ENCODE data around the gene SULT1A2. TPM values are rescaled to one million over a fixed set of nuclear protein-coding genes. Genes with fewer than 3 reads are reported as not detected.
"Not testable (repeated sequence)": the region's sequence is repeated elsewhere in the genome, so short reads cannot be mapped to it uniquely, and the experiment has no call there.

Gene SULT1A2
- not detected in 2 replicates for total RNA-seq (2012; rRNA removed)

DNA sequence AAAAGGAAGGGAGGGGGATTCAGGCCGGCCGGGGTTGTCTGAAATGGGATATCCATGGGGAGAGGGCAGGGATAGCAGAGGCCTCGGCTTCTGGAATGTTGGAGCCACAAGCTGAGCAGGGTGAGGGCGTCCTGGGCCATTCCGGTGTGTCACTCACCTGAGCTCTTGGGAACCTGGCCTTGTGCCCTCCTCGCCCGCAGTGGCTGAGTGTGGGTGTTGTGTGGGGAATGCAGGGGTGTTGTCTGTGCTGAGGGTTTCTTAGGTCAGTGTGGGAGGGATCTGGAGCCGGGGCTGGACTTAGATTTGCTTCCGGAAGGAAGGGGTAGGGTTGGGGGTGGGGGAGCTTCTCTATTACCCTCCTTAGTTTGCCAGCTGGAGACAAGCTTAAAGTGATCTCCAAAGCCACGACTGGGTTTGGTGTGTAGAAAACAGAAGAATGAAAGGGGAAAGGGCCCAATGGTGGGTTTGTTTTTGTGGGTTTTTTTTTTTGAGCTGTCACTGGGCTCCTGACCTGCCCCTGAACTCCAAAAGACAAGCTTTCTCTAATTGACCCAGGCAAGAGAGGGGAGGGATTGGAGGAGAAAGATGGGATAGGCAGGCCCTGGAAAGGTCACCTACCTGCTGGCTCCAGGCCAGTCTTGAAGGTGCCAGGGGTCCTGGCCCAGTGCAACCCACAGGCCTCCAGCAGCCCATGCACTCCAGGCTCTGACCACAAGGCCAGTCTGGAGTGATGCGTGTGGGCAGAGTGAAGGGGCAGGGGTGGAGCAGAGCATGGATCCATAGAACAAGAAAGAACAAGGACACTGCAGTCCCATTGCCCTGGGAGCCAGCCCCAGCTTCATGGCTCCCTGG is at the start of gene SULT1A2:
Gene SULT1A2 (minus strand): TSS at position 211 of the 852 bp plus-strand sequence. CDS start 1,120 bp downstream, outside the sequence.
- H3K27me3 ChIP-seq (ENCODE audit: control insufficient read depth, insufficient read depth, low read length) = peaks cover 7% of the 10 kb centered on the region
- H3K36me3 ChIP-seq (ENCODE audit: insufficient read depth, low read length) = no peaks in the 10 kb centered on the region
- no peak within 1 kb of the TSS for H3K4me3 ChIP-seq (ENCODE audit: low read length)
- H3K9me3 ChIP-seq (replicated peaks; ENCODE audit: low read length) = no peaks in the 10 kb centered on the region
- H3K4me2 ChIP-seq (ENCODE audit: low read length) = no peak within 1 kb of the TSS
- H3K9ac ChIP-seq (ENCODE audit: low read depth, low read length) = no peak within 1 kb of the TSS
- no peaks in the 10 kb centered on the region for H3K4me1 ChIP-seq (ENCODE audit: control insufficient read depth, insufficient read depth, low read length)

DNA sequence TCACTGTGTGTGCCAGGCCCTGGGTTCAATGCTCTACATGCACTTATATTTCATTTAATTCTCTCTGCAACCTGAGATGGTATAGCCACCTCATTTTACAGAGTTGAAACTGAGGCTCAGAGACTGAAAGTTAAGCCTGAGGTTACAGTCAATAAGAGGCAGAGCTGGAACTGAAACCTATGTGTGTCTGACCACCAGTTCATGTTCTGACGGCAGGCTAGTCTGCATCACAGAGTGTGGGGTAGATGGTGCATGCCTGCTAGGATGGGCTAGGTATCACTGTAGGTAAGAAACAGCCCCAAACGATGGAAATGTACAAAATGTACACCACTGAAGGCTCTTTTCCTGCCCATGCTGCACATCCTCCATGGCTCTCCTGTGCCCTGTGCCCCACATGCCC is 43.1 kb upstream of the SULT1A2 start:
- H3K36me3 ChIP-seq (ENCODE audit: insufficient read depth, low read length); H3K9ac ChIP-seq (ENCODE audit: low read depth, low read length); H3K4me2 ChIP-seq (ENCODE audit: low read length); H3K27me3 ChIP-seq (ENCODE audit: control insufficient read depth, insufficient read depth, low read length); H3K4me1 ChIP-seq (ENCODE audit: control insufficient read depth, insufficient read depth, low read length); H3K9me3 ChIP-seq (replicated peaks; ENCODE audit: low read length); H3K4me3 ChIP-seq (ENCODE audit: low read length): not testable (repeated sequence)

DNA sequence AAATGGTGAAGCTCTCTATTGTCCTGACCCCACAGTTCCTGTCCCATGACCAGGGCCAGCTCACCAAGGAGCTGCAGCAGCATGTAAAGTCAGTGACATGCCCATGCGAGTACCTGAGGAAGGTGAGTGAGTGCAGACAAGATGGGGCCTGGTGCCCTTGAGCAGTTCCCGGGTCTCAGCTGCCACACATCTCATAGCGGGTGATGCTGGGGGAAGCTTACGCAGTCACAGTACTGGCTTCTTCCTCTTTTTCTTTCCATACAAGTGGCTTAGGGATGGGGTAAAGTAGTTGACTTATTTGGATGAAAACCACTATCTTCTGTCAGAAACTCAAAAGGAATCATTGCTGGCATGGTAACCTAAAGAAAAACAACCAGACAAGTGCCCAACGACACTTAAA is 41.5 kb upstream of the SULT1A2 start:
- H3K9ac ChIP-seq (ENCODE audit: low read depth, low read length); H3K9me3 ChIP-seq (replicated peaks; ENCODE audit: low read length); H3K4me2 ChIP-seq (ENCODE audit: low read length); H3K27me3 ChIP-seq (ENCODE audit: control insufficient read depth, insufficient read depth, low read length); H3K36me3 ChIP-seq (ENCODE audit: insufficient read depth, low read length); H3K4me3 ChIP-seq (ENCODE audit: low read length); H3K4me1 ChIP-seq (ENCODE audit: control insufficient read depth, insufficient read depth, low read length): not testable (repeated sequence)

DNA sequence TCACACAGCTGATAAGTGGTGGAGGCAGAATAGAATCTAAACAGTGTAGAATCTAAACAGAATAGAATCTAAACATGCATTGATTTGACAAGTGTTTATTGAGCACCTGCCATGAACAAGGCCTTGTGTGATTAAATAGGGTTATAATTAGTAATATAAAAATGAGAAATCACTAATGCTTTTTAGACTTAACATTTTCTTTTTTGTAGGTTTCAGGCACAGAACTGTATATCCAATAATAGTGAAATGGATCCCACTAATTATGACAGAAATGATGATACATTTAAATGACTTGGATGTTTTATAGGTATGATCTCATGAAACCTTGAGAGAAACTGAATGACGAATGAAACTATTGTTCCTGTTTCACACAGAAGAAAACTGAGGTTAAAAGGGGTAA is 40.9 kb upstream of the SULT1A2 start, which contains the start of gene NPIPB8:
Gene NPIPB8 (plus strand): TSS at position 301 of the 400 bp plus-strand sequence. CDS start 296 bp downstream, outside the sequence.
- H3K27me3 ChIP-seq (ENCODE audit: control insufficient read depth, insufficient read depth, low read length); H3K9me3 ChIP-seq (replicated peaks; ENCODE audit: low read length); H3K4me1 ChIP-seq (ENCODE audit: control insufficient read depth, insufficient read depth, low read length); H3K4me2 ChIP-seq (ENCODE audit: low read length); H3K36me3 ChIP-seq (ENCODE audit: insufficient read depth, low read length); H3K9ac ChIP-seq (ENCODE audit: low read depth, low read length); H3K4me3 ChIP-seq (ENCODE audit: low read length): not testable (repeated sequence)

DNA sequence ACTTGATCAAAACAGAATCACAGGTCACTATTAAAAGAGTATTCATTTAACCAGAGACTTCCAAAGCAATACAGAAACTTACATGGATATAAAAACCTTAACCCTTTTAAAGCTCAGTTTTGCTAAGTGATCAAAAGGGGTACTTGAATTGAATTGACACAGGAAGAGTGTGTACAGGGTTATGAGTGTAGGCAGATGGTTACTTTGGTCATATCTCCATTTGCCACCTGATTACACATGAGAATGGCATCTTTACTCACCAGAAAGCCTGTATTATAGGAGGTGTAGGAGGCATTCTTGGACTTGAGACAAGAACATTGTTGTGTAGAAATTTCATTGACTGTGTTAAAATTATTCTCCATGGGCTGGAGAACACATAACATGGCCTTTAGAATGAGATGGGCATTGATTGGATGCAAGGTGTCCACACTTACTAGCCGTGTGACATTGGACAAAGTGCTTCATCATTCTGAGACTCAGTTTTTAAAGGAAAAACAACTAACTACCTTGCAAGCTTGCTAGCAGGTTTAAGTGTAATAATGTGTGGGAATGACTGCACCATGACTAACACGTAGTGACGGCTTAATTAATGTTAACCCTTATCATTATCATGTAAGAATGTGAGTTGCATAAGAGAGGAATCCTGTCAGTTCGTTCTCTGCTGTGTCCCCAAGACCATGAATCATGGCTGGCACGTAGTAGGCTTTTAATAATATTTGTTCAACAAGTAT is 39.4 kb upstream of the SULT1A2 start:
- H3K9me3 ChIP-seq (replicated peaks; ENCODE audit: low read length); H3K36me3 ChIP-seq (ENCODE audit: insufficient read depth, low read length); H3K27me3 ChIP-seq (ENCODE audit: control insufficient read depth, insufficient read depth, low read length); H3K4me3 ChIP-seq (ENCODE audit: low read length); H3K4me1 ChIP-seq (ENCODE audit: control insufficient read depth, insufficient read depth, low read length): not testable (repeated sequence)
- Histone ChIP-seq H3K9ac (ENCODE audit: low read depth, low read length) (peak overlapping the region; percentile 2), H3K4me2 (ENCODE audit: low read length) (peak overlapping the region; percentile 45)

- H3K4me2 ChIP-seq (ENCODE audit: low read length); H3K9me3 ChIP-seq (replicated peaks; ENCODE audit: low read length); H3K4me3 ChIP-seq (ENCODE audit: low read length); H3K27me3 ChIP-seq (ENCODE audit: control insufficient read depth, insufficient read depth, low read length); H3K4me1 ChIP-seq (ENCODE audit: control insufficient read depth, insufficient read depth, low read length); H3K36me3 ChIP-seq (ENCODE audit: insufficient read depth, low read length); H3K9ac ChIP-seq (ENCODE audit: low read depth, low read length): not testable (repeated sequence)
Observed at GRCh38 chr16:28630905-28631304, 34.1 kb upstream of the SULT1A2 start.

GRCh38 chr16:28623172-28623711 is 26.4 kb upstream of the SULT1A2 start:
- Histone ChIP-seq H3K9me3 (replicated peaks; ENCODE audit: low read length) (no peaks in the 10 kb centered on the region), H3K27me3 (ENCODE audit: control insufficient read depth, insufficient read depth, low read length) (no peaks in the 10 kb centered on the region), H3K9ac (ENCODE audit: low read depth, low read length) (no peak overlapping the region), H3K4me3 (ENCODE audit: low read length) (peak overlapping the region; percentile 63), H3K4me2 (ENCODE audit: low read length) (peak overlapping the region; percentile 77), H3K36me3 (ENCODE audit: insufficient read depth, low read length) (no peaks in the 10 kb centered on the region), H3K4me1 (ENCODE audit: control insufficient read depth, insufficient read depth, low read length) (no peaks in the 10 kb centered on the region)

- not testable (repeated sequence) for H3K27me3 ChIP-seq (ENCODE audit: control insufficient read depth, insufficient read depth, low read length); H3K9ac ChIP-seq (ENCODE audit: low read depth, low read length); H3K4me1 ChIP-seq (ENCODE audit: control insufficient read depth, insufficient read depth, low read length); H3K9me3 ChIP-seq (replicated peaks; ENCODE audit: low read length); H3K36me3 ChIP-seq (ENCODE audit: insufficient read depth, low read length); H3K4me3 ChIP-seq (ENCODE audit: low read length)
- peak overlapping the region; percentile 77 for H3K4me2 ChIP-seq (ENCODE audit: low read length)
Observed at GRCh38 chr16:28622532-28623171, 25.8 kb upstream of the SULT1A2 start.

DNA sequence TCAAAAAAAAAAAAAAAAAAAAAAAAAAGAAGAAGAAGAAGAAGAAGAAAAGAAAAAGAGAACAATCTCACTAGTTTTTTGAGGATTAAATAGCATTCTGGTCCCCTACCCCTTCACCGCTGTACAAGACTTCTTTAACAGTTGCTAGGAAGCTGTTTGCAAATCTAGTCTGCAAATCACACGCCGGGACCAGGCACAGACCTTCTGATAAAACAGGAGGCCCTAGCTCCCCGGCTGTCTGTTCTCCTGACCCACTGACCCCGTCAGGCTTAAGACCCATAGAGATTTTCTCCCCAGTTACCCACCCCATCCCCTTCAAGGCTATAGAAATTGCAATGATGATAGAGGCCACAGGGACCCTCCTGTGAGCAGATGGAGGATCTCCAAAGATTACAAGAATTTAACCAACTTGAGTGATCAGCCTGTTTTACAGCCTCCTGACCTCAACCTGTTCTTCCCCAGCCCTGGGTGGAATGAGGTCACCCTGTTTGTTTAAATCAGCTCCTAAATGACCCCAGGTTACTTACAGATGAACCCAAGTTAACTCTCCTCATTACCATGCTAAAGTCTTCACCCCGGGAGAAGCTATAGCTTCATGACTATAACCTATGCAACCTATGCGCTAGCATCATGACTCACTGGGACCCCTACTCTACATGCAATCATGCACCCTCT is 24.8 kb upstream of the SULT1A2 start:
- Histone ChIP-seq H3K4me2 (ENCODE audit: low read length) (no peak overlapping the region), H3K36me3 (ENCODE audit: insufficient read depth, low read length) (no peaks in the 10 kb centered on the region), H3K9me3 (replicated peaks; ENCODE audit: low read length) (no peaks in the 10 kb centered on the region), H3K9ac (ENCODE audit: low read depth, low read length) (no peak overlapping the region), H3K27me3 (ENCODE audit: control insufficient read depth, insufficient read depth, low read length) (no peaks in the 10 kb centered on the region), H3K4me3 (ENCODE audit: low read length) (no peak overlapping the region), H3K4me1 (ENCODE audit: control insufficient read depth, insufficient read depth, low read length) (no peaks in the 10 kb centered on the region)

DNA sequence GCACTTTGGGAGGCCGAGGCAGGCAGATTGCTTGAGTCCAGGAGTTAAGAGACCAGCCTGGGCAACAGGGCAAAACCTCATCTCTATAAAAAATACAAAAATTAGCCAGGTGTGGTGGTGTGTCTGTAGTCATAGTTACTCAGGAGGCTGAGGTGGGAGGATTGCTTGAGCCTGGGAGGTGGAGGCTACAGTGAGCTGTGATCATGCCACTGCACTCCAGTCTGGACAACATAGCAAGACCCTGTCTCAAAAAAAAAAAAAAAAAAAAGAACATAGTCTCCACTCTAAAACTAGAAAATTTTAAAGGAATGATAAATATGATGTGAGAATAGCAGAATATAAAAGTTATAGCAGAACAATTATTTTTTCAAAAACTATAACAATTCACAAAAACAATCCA is 23.5 kb upstream of the SULT1A2 start:
- not testable (repeated sequence) for H3K36me3 ChIP-seq (ENCODE audit: insufficient read depth, low read length); H3K9ac ChIP-seq (ENCODE audit: low read depth, low read length); H3K9me3 ChIP-seq (replicated peaks; ENCODE audit: low read length); H3K27me3 ChIP-seq (ENCODE audit: control insufficient read depth, insufficient read depth, low read length); H3K4me3 ChIP-seq (ENCODE audit: low read length); H3K4me2 ChIP-seq (ENCODE audit: low read length); H3K4me1 ChIP-seq (ENCODE audit: control insufficient read depth, insufficient read depth, low read length)

DNA sequence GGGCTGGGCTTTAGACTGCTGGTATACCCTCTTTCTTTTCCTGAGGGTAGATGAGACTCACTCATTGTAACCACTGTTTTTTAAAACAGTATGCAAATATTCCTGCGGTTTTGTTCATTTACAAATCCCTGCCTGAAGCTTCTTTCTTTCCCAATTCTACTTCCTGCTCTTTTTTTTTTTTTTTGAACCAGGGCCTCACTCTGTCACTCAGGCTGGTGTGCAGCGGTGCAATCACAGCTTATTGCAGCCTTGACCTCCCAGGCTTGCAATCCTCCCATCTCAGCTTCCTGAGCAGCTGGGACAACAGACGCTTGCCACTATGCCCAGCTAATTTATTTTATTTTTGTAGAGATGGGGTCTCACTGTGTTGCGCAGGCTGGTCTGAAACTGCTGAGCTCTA is 21.0 kb upstream of the SULT1A2 start:
- Histone ChIP-seq H3K9me3 (replicated peaks; ENCODE audit: low read length) (no peaks in the 10 kb centered on the region), H3K4me1 (ENCODE audit: control insufficient read depth, insufficient read depth, low read length) (no peaks in the 10 kb centered on the region), H3K4me3 (ENCODE audit: low read length) (no peak overlapping the region), H3K36me3 (ENCODE audit: insufficient read depth, low read length) (no peaks in the 10 kb centered on the region), H3K27me3 (ENCODE audit: control insufficient read depth, insufficient read depth, low read length) (no peaks in the 10 kb centered on the region), H3K4me2 (ENCODE audit: low read length) (no peak overlapping the region), H3K9ac (ENCODE audit: low read depth, low read length) (no peak overlapping the region)
